Renal pelvis (tissue), 4 donors: ENCODE data around the gene ESPN. TPM values are rescaled to one million over a fixed set of nuclear protein-coding genes. Genes with fewer than 3 reads are reported as not detected.
"Not testable (repeated sequence)": the region's sequence is repeated elsewhere in the genome, so short reads cannot be mapped to it uniquely, and the experiment has no call there.

Experiments
- DNase-seq: peaks from one replicate; pipeline ENCODE4 v3.0.0-alpha.2; 2013
- polyA plus RNA-seq, 3 donors: library from polyadenylated mRNA; unstranded; fragments of 120-200 nt; gene quantifications; one replicate each; pipeline ENCODE4 v1.2.1, GENCODE V29; 2013; ENCODE audit not compliant: insufficient read length in 3 of 3

ESPN gene
- polyA plus RNA-seq, 3 donors = 19.6 to 21.5 (median 21.5) TPM

GRCh38 chr1:6481820-6482219, 57.2 kb downstream of the ESPN start:
- no peak for DNase-seq

- no peak for DNase-seq
These were observed 58.6 kb downstream of the ESPN start for GRCh38 chr1:6483017-6483760.

- DNase-seq = no peak
These were observed 59.2 kb downstream of the ESPN start for GRCh38 chr1:6483761-6484117.

GRCh38 chr1:6484826-6485167, 60.2 kb downstream of the ESPN start:
- DNase-seq = no peak

GRCh38 chr1:6485168-6486101, 60.9 kb downstream of the ESPN start:
- no peak for DNase-seq

GRCh38 chr1:6486433-6487011, 61.9 kb downstream of the ESPN start:
- DNase-seq = peak; percentile 89

- no peak for DNase-seq
These were observed 63.4 kb downstream of the ESPN start for GRCh38 chr1:6487804-6488484.

GRCh38 chr1:6488602-6489382, 64.2 kb downstream of the ESPN start:
- no peak for DNase-seq

GRCh38 chr1:6489383-6489765, 64.8 kb downstream of the ESPN start:
- no peak for DNase-seq

- peak; percentile 65 for DNase-seq
These were observed 65.2 kb downstream of the ESPN start for GRCh38 chr1:6489799-6490180.

- peak; percentile 80 for DNase-seq
These were observed 65.9 kb downstream of the ESPN start for GRCh38 chr1:6490181-6491080.

GRCh38 chr1:6491081-6491449, 66.5 kb downstream of the ESPN start:
- no peak for DNase-seq

GRCh38 chr1:6491480-6491962, 66.9 kb downstream of the ESPN start, which contains the start of gene PLEKHG5:
Gene PLEKHG5 (minus strand): TSS chr1:6491667. CDS start chr1:6477571, 14,096 bp downstream.
- DNase-seq = no peak

- no peak for DNase-seq
These were observed 67.4 kb downstream of the ESPN start for GRCh38 chr1:6491966-6492365.

- not testable (repeated sequence) for DNase-seq
These were observed 69.3 kb downstream of the ESPN start for GRCh38 chr1:6493834-6494223.

- no peak for DNase-seq
These were observed 70.1 kb downstream of the ESPN start for GRCh38 chr1:6494627-6495026.

- no peak for DNase-seq
These were observed 70.5 kb downstream of the ESPN start for GRCh38 chr1:6495041-6495441.

- DNase-seq = no peak
These were observed 71.2 kb downstream of the ESPN start for GRCh38 chr1:6495540-6496364.

- DNase-seq = no peak
These were observed 71.8 kb downstream of the ESPN start for GRCh38 chr1:6496365-6496721.

- no peak for DNase-seq
These were observed 72.3 kb downstream of the ESPN start for GRCh38 chr1:6496890-6497214.
